Measurements from ENCODE around the gene TMEM231.

GRCh38 chr16:75589306-75589705 is 33.3 kb upstream of the TMEM231 start:
- TF ChIP-seq CTCF (conservative IDR thresholded peaks at IDR 0.05 in 1 of 2, IDR thresholded peaks at IDR 0.05 in 1 of 2; ENCODE audit: low read depth in 1 of 2, low read length in 2 of 2) (no peak), EZH2 (IDR thresholded peaks at IDR 0.05; ENCODE audit: low read length, missing control alignments) (no peak)
